ENCODE data around the gene LGR6.
"Not testable (repeated sequence)": the region's sequence is repeated elsewhere in the genome, so short reads cannot be mapped to it uniquely, and the experiment has no call there.

The LGR6 gene

GRCh38 chr1:202193614-202194327, at the start of gene LGR6:
Gene LGR6, plus strand, starts transcription at chr1:202193799. Its CDS starts 191 bp downstream, at chr1:202193990.
- DNase-seq (ENCODE audit: low spot score) = no peak

DNA sequence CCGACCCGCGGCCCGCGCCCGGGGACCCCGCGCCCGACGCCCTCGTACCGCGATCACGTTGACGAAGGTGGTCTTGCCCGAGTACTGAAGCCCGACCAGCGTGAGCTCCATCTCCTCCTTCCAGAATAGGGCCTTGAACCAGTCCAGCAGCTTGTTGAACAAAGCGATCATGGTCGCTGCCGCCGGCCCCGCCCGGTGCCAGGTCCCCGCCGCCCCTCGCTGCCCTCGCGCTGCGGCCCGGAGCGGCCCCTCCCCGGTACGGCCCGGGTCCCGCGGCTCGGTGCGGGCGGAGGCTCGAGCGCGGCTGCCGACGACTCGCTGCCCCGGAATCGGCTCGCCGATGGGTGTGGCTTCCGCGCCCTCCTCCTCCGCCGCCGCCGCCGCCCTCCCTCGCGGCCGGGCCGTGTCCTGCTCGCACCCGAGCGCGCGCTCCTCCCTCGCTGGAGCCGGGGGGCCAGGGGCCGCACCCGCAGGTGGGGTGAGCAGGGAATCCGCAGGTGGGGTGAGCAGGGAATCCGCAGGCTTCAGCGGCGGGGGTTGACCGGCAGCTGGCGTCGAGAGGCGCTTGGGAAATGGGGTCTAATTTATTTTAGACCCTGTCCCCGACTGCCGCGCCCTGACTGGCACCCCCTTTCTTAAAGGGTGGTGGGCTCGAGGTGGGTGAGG, 49.1 kb upstream of the LGR6 start, which contains the start of gene ARL8A:
Gene ARL8A (minus strand): TSS at position 336 of the 666 bp plus-strand sequence. CDS start 165 bp downstream, at position 171.
- DNase-seq (ENCODE audit: low spot score) = peak; percentile 87

GRCh38 chr1:202145068-202145743, 48.4 kb upstream of the LGR6 start:
- DNase-seq (ENCODE audit: low spot score) = no peak

DNA sequence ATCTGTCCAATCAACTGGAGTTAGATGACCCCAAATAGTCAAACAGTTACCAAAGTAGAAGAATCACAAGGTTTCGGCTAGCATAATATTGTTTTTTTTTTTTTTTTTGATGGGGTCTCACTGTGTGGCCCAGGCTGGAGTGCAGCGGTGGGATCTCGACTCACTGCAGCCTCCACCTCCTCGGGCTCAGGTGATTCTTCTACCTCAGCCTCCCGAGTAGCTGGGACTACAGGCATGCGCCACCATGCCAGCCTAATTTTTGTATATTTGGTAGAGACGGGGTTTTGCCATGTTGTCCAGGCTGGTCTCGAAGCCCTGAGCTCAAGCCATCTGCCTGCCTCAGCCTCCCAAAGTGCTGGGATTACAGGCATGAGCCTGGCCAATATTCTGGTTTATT, 47.9 kb upstream of the LGR6 start:
- not testable (repeated sequence) for DNase-seq (ENCODE audit: low spot score)

GRCh38 chr1:202146279-202146678, 47.3 kb upstream of the LGR6 start:
- no peak for DNase-seq (ENCODE audit: low spot score)

DNA sequence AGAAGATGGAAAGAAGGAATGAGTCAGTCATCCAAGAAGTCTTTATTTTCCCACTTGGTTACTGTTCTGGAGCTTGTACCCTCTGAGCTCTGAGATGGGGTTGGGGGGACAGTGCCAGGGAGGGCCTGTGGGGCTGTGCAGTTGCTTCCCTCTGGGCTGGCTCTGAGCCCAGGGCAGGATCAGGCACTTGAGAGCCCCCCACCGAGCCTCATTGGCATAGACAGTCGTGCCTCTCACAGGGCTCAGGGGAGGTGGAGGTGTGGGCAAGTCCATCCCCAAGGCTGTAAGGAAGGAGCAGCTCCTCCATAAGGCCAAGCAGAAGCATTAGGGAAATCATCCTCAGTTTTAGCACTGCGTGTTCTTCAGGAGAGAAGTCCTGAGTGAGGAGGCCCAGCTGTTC, 46.6 kb upstream of the LGR6 start:
- no peak for DNase-seq (ENCODE audit: low spot score)

DNA sequence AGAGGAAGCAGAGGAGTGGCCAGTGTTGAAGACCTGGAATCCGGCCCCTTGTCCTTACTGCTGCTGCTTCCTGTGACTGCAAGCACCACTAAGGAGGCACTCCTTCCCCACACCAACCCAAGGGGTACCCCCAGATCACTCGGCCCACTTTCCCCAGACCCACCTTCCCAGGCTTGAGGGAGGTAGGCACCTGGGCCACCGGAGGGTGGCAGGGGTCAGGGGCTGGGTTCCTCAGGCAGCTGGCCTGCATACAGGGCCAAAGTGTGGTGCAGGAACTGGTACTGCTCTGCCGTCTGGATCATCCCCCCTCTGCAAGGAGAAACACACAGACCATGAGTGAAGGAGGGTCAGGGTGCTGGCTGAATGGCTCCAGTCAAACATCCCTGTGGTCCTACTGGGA, 45.2 kb upstream of the LGR6 start:
- DNase-seq (ENCODE audit: low spot score) = no peak

DNA sequence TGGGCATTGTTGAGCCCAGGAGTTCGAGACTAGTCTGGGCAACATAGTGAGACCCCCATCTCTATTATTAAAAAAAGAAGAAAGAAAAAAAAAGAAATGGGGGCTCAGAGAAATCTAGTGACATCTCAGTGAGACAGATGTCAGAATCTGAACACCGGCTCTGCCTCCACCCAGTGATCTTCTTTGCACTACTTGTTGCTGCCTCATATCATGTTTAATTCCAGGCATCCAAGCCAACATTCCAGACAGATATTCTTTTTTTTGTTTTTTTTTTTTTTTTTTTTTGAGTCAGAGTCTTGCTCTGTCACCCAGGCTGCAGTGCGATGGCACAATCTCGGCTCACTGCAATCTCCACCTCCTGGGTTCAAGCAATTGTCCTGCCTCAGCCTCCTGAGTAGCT, 44.0 kb upstream of the LGR6 start:
- DNase-seq (ENCODE audit: low spot score) = no peak

DNA sequence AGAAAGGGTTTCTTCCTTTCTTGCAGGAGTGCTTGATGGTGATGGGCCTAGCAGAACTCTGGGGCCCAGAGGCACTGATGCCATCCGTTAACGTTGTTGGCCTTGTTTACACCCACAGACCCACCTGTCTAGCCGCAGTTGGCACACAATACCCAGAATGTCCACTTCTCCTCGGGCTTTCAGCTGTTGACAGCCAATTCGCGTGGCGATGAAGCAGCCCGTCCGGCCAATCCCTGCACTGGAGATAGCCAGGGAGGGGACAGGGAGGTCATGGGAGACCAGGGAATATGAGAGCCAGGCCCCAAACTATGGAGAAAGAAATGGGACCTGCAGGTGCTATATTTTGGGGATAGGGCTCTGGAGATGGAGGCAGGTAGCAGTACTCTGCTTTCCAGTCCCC, 43.4 kb upstream of the LGR6 start:
- no peak for DNase-seq (ENCODE audit: low spot score)

DNA sequence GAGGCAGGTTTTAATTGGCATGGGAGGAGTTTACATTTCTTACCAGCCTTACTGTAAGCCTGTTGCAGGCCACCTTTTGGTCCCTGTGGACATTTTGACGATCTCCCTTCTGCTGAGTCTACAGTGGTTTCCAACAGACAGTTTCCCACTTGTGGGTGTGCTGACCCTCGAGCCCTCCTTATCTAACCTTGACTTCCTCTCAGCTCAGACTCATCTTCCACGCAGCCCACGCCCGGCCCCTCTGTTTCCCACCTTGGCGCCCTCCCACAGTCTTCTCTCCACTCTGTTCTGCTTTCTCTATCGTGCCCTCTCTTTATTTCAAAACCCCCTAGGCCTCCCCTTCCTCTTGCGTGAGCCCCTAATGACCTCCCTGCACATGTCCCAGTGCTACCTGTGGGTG, 43.0 kb upstream of the LGR6 start:
- DNase-seq (ENCODE audit: low spot score) = no peak

GRCh38 chr1:202151045-202151444, 42.6 kb upstream of the LGR6 start:
- DNase-seq (ENCODE audit: low spot score) = no peak

- DNase-seq (ENCODE audit: low spot score) = no peak
Observed at GRCh38 chr1:202152399-202152798, 41.2 kb upstream of the LGR6 start.

GRCh38 chr1:202153284-202153683, 40.3 kb upstream of the LGR6 start:
- DNase-seq (ENCODE audit: low spot score) = no peak

DNA sequence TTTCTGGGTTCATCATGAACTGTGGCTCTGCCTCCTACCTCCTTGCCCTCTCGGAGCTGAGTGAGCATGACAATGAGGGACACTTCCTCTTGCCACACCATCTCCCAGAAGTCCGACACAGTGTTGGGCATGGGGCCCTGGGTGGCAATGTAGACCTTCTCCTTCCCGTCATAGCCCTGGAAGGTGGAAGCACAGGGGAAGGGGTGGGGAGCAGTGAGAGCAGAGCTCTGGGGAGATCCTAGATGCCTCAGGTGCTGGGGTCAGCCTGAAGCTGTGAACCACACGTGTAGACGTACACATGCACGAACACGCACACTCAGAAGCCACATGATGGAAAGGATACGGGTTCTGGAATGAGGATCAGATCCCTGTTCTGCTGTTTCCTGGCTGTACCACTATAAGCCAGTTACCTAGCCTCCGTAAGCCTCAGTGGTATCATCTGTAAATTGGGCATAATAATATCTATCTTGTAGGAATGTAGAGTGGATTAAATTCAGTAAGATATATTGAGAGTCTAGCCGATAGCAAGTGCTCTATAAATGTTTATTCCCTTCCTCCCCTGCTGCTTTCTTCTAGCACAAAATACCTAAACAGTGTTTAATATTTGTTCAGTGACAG, 39.3 kb upstream of the LGR6 start:
- no peak for DNase-seq (ENCODE audit: low spot score)

DNA sequence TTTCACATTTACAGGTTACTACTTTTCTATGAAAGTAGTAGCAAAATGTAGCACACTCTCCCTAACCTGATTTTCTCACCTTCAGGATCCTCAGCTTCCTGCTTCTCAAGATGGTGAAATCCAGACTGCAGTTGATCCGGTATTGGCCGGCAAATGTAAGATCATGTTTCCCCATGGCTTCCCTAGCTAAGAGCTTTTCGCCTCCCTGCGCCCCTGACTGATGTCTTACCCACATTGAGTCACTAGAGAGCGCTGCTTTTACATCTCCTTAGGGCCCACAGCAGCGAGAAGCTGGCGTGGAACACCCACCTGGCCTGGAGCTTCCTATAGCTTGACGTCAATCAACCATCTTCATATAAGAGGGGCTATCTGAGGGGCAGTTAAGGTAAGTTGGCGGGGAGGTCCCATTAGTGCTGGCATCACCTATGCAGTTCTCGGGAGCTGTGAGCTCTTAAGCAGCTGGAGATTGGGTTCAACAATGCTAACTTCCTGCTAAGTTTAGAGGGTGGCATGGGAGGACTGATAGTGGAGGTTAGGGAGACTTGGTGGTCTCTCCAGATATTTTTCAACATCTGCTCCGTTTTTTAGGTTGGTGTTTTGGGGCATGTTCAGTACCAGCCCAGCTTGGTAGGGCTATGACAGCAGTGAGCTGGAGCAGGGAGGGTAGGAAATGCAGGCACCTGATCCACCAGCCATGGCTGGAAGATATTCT, 38.7 kb upstream of the LGR6 start:
- DNase-seq (ENCODE audit: low spot score) = no peak

- no peak for DNase-seq (ENCODE audit: low spot score)
Observed at GRCh38 chr1:202155478-202156021, 38.0 kb upstream of the LGR6 start.

DNA sequence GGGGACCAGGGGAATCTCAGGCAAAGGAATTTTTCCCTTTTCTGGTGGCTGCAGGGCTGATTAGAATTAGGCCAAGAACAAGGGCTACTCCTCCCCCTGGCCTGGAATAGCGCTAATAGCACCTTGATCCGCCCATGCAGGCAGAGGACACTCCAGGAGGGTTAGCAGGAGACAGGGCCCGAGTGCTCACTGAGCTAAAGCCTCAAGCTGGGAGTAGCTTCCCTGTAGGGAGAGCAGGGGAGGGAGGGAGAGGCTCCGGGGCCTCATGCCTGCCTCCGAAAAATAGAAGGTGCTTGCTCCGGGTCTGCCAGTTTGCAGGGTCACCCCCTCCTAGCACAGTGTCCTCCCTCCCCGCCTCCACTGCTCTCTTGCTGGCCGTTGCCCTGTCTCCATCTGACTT, 37.0 kb upstream of the LGR6 start:
- DNase-seq (ENCODE audit: low spot score) = no peak

GRCh38 chr1:202157945-202158344, 35.7 kb upstream of the LGR6 start:
- DNase-seq (ENCODE audit: low spot score) = no peak

- no peak for DNase-seq (ENCODE audit: low spot score)
Observed at GRCh38 chr1:202158810-202159533, 34.6 kb upstream of the LGR6 start.

GRCh38 chr1:202159534-202160371, 33.8 kb upstream of the LGR6 start:
- no peak for DNase-seq (ENCODE audit: low spot score)
